H9 (cell line): ENCODE measurements around the gene GAS2L2. TPM values are rescaled to one million over a fixed set of nuclear protein-coding genes. Genes with fewer than 3 reads are reported as not detected.

Experiments
- DNase-seq: peaks from one replicate; pipeline ENCODE4 v3.0.0-alpha.2; 2017
- H2AFZ ChIP-seq: one replicate; pipeline ENCODE4 v1.6.1; 2013; ENCODE audit warnings: mild to moderate bottlenecking, low read length, control low read depth, moderate library complexity
- H2AK5ac ChIP-seq: 2 replicates; pipeline ENCODE4 v1.6.1; 2013; ENCODE audit warnings: low read length, control low read depth, mixed read lengths; ENCODE audit not compliant: insufficient read length
- H2BK120ac ChIP-seq: one replicate; pipeline ENCODE4 v1.6.1; 2013; ENCODE audit warnings: low read depth, mild to moderate bottlenecking, low read length, control low read depth, inconsistent platforms; ENCODE audit not compliant: poor library complexity, severe bottlenecking
- H2BK12ac ChIP-seq: 2 replicates; pipeline ENCODE4 v1.6.1; 2013; ENCODE audit warnings: low read length, control low read depth, mixed read lengths, low read depth; ENCODE audit not compliant: insufficient read length
- H2BK15ac ChIP-seq: 2 replicates; pipeline ENCODE4 v1.6.1; 2013; ENCODE audit warnings: low read depth, low read length, control low read depth
- H2BK20ac ChIP-seq: one replicate; pipeline ENCODE4 v1.6.1; 2013; ENCODE audit warnings: low read depth, mild to moderate bottlenecking, low read length, control low read depth, inconsistent platforms; ENCODE audit not compliant: poor library complexity, severe bottlenecking
- H2BK5ac ChIP-seq: 2 replicates; pipeline ENCODE4 v1.6.1; 2013; ENCODE audit warnings: low read length, control low read depth, mixed read lengths; ENCODE audit not compliant: insufficient read length
- H3K14ac ChIP-seq: 2 replicates; pipeline ENCODE4 v1.6.1; 2013; ENCODE audit warnings: low read length, control low read depth; ENCODE audit not compliant: insufficient read depth
- H3K18ac ChIP-seq: 2 replicates; pipeline ENCODE4 v1.6.1; 2013; ENCODE audit warnings: low read depth, mild to moderate bottlenecking, mixed read lengths, low read length, control low read depth; ENCODE audit not compliant: insufficient read length
- H3K23ac ChIP-seq: 2 replicates; pipeline ENCODE4 v1.6.1; 2013; ENCODE audit warnings: low read length, control low read depth, mixed read lengths, low read depth; ENCODE audit not compliant: insufficient read length
- H3K23me2 ChIP-seq: 2 replicates; pipeline ENCODE4 v1.6.1; 2013; ENCODE audit warnings: low read depth, mild to moderate bottlenecking, mixed read lengths, low read length, control low read depth; ENCODE audit not compliant: insufficient read length, poor library complexity, severe bottlenecking
- H3K27ac ChIP-seq: 2 replicates; pipeline ENCODE4 v1.5.1; 2013; ENCODE audit warnings: low read length, control low read depth, mixed read lengths, low read depth; ENCODE audit not compliant: insufficient read length
- H3K27me3 ChIP-seq: 2 replicates; pipeline ENCODE4 v1.6.1; 2013; ENCODE audit warnings: low read length, control low read depth, inconsistent platforms; ENCODE audit not compliant: insufficient read depth
- H3K4ac ChIP-seq: 2 replicates; pipeline ENCODE4 v1.6.1; 2013; ENCODE audit warnings: low read depth, mild to moderate bottlenecking, control low read depth, inconsistent platforms, low read length, moderate library complexity
- H3K4me1 ChIP-seq: 2 replicates; pipeline ENCODE4 v1.6.1; 2013; ENCODE audit warnings: low read length, control low read depth, inconsistent platforms; ENCODE audit not compliant: insufficient read depth
- H3K4me2 ChIP-seq: 2 replicates; pipeline ENCODE4 v1.6.1; 2013; ENCODE audit warnings: low read length, control low read depth, mixed read lengths; ENCODE audit not compliant: insufficient read length, insufficient read depth
- H3K56ac ChIP-seq: 2 replicates; pipeline ENCODE4 v1.6.1; 2013; ENCODE audit warnings: low read depth, mild to moderate bottlenecking, mixed read lengths, low read length, control low read depth; ENCODE audit not compliant: insufficient read length
- H3K79me1 ChIP-seq: 2 replicates; pipeline ENCODE4 v1.6.1; 2013; ENCODE audit warnings: low read depth, mild to moderate bottlenecking, moderate library complexity, low read length, control low read depth, inconsistent platforms; ENCODE audit not compliant: insufficient read depth, poor library complexity, severe bottlenecking
- H3K79me2 ChIP-seq: 2 replicates; pipeline ENCODE4 v1.6.1; 2013; ENCODE audit warnings: low read length, control low read depth, inconsistent platforms; ENCODE audit not compliant: insufficient read depth
- H3K9ac ChIP-seq: 2 replicates; pipeline ENCODE4 v1.6.1; 2013; ENCODE audit warnings: low read length, control low read depth, mixed read lengths; ENCODE audit not compliant: insufficient read length; ENCODE audit errors: extremely low read depth
- H3K9me3 ChIP-seq: one replicate; pipeline ENCODE4 v1.6.1; 2013; ENCODE audit warnings: low read depth, low read length, inconsistent platforms; ENCODE audit not compliant: control insufficient read depth
- H3T11ph ChIP-seq: one replicate; pipeline ENCODE4 v1.6.1; 2013; ENCODE audit warnings: mild to moderate bottlenecking, low read length, control low read depth, inconsistent platforms
- H4K20me1 ChIP-seq: one replicate; pipeline ENCODE4 v1.6.1; 2013; ENCODE audit not compliant: control insufficient read depth, insufficient read length, insufficient read depth
- H4K5ac ChIP-seq: 2 replicates; pipeline ENCODE4 v1.6.1; 2013; ENCODE audit warnings: low read depth, mild to moderate bottlenecking, mixed read lengths, low read length, control low read depth; ENCODE audit not compliant: insufficient read length
- H4K8ac ChIP-seq: replicated peaks from 2 replicates; pipeline ENCODE4 v1.6.1; 2013; ENCODE audit warnings: low read length, control low read depth, mixed read lengths, low read depth; ENCODE audit not compliant: insufficient read length
- H4K91ac ChIP-seq: 2 replicates; pipeline ENCODE4 v1.6.1; 2013; ENCODE audit warnings: low read depth, mild to moderate bottlenecking, moderate library complexity, mixed read lengths, low read length, control low read depth; ENCODE audit not compliant: insufficient read length
- H3K27ac Mint-ChIP-seq, 3 experiments: 2 replicates in 2 of 3; 3 replicates in 1 of 3; pipeline ENCODE4 v1.8.0; 2020 to 2021; ENCODE audit warnings: mixed read lengths in 3 of 3, mild to moderate bottlenecking in 1 of 3, moderate library complexity in 1 of 3
- H3K27me3 Mint-ChIP-seq: 2 replicates; pipeline ENCODE4 v1.8.0; 2021; ENCODE audit warnings: low read depth, mild to moderate bottlenecking, moderate library complexity, mixed read lengths
- H3K36me3 Mint-ChIP-seq, 3 experiments: 2 replicates in 2 of 3; 3 replicates in 1 of 3; pipeline ENCODE4 v1.8.0; 2020 to 2021; ENCODE audit warnings: low read depth in 3 of 3, mixed read lengths in 3 of 3; ENCODE audit not compliant: insufficient read depth in 1 of 3
- H3K4me1 Mint-ChIP-seq, 2 experiments: 2 replicates each; pipeline ENCODE4 v1.8.0; 2020; ENCODE audit warnings: mixed read lengths in 2 of 2
- H3K4me3 Mint-ChIP-seq, 2 experiments: 2 replicates in 1 of 2; 3 replicates in 1 of 2; pipeline ENCODE4 v1.8.0; 2020 to 2021; ENCODE audit warnings: mild to moderate bottlenecking in 2 of 2, mixed read lengths in 2 of 2, moderate library complexity in 1 of 2
- H3K9me3 Mint-ChIP-seq, 2 experiments: 2 replicates in 1 of 2; 3 replicates in 1 of 2; pipeline ENCODE4 v1.8.0; 2020; ENCODE audit warnings: mild to moderate bottlenecking in 2 of 2, mixed read lengths in 2 of 2, moderate library complexity in 1 of 2
- CTCF ChIP-seq: fragments of 200-600 bp; sonication (generic); conservative IDR thresholded peaks from 3 replicates; pipeline ENCODE4 v1.8.0; 2021; ENCODE audit warnings: antibody characterized with exemption, mild to moderate bottlenecking
- WGBS: extraction: QIAGEN DNeasy Blood & Tissue Kit; methylation state at CpG from one replicate; pipeline ENCODE4 v1.1.7; 2013; ENCODE audit warnings: missing lambda C conversion rate, low lambda C conversion rate, mixed read lengths; ENCODE audit not compliant: insufficient read length; ENCODE audit errors: extremely low coverage; 5-methylcytosine and 5-hydroxymethylcytosine counted together
- total RNA-seq: library from RNA; stranded (reverse); gene quantifications from 2 replicates; pipeline ENCODE4 v1.2.1, GENCODE V29; 2021

GAS2L2 gene
- total RNA-seq, 1 experiment from 2014 or later: not detected

- H3K4me1 Mint-ChIP-seq: peaks cover 15 to 18% of the 10 kb centered on the region in 2 experiments
- no peak overlapping the region for H3K9ac ChIP-seq
- no peaks in the 10 kb centered on the region for H3K79me1 ChIP-seq
- no peaks in the 10 kb centered on the region for H3K27me3 ChIP-seq
- H3K23me2 ChIP-seq: no peaks in the 10 kb centered on the region
- H3K4me2 ChIP-seq: no peak overlapping the region
- H2BK5ac ChIP-seq: no peak overlapping the region
- no CpG with 5 or more reads among the region's 2 CpGs for WGBS
- no peak for DNase-seq
- no peak overlapping the region for H2BK15ac ChIP-seq
- no peak overlapping the region for H2AK5ac ChIP-seq
- H3K9me3 ChIP-seq: no peaks in the 10 kb centered on the region
- no peak overlapping the region; a peak in 3 of 7 replicates for H3K27ac Mint-ChIP-seq
- H2BK12ac ChIP-seq: no peak overlapping the region
- H2AFZ ChIP-seq: no peak overlapping the region
- no peak overlapping the region for H3K4me3 Mint-ChIP-seq
- H3K14ac ChIP-seq: no peak overlapping the region
- no peak overlapping the region for H4K91ac ChIP-seq
- no peak overlapping the region for H4K5ac ChIP-seq
- TF ChIP-seq CTCF: no peak
- H3K27me3 Mint-ChIP-seq: no peaks in the 10 kb centered on the region
- H3K79me2 ChIP-seq: no peaks in the 10 kb centered on the region
- H3K4ac ChIP-seq: no peak overlapping the region
- H3K27ac ChIP-seq: no peak overlapping the region
- no peak overlapping the region for H4K8ac ChIP-seq
- no peak overlapping the region for H3T11ph ChIP-seq
- no peaks in the 10 kb centered on the region for H3K9me3 Mint-ChIP-seq
- no peak overlapping the region for H3K23ac ChIP-seq
- no peak overlapping the region for H3K56ac ChIP-seq
- H3K36me3 Mint-ChIP-seq: peaks cover 4 to 28% (median 6%) of the 10 kb centered on the region in 3 experiments; a peak in 6 of 7 replicates
- H2BK20ac ChIP-seq: no peak overlapping the region
- H2BK120ac ChIP-seq: no peak overlapping the region
- no peak overlapping the region for H3K18ac ChIP-seq
- peaks cover 2% of the 10 kb centered on the region; the same call in 1 of the 2 replicates for H3K4me1 ChIP-seq
- H4K20me1 ChIP-seq: no peaks in the 10 kb centered on the region
Measured at GRCh38 chr17:35694906-35695305, 58.1 kb downstream of the GAS2L2 start.

Other genes with a start within 250 kb of the GAS2L2 start
- not detected in 2 replicates for gene SLFN12L, start 215.6 kb downstream of the GAS2L2 start, total RNA-seq
- not detected in 2 replicates for gene SLFN14, start 192.4 kb downstream of the GAS2L2 start, total RNA-seq
- 5.4 and 5.8 TPM in 2 replicates for gene PEX12, start 174.7 kb downstream of the GAS2L2 start, total RNA-seq
- 208 and 217 TPM in 2 replicates for gene AP2B1, start 165.9 kb downstream of the GAS2L2 start, total RNA-seq
- gene RASL10B, start 21.6 kb downstream of the GAS2L2 start, total RNA-seq: 15.0 and 15.9 TPM in 2 replicates
- gene C17orf50, start 7.6 kb upstream of the GAS2L2 start, total RNA-seq: not detected in 2 replicates
- not detected in 2 replicates for gene MMP28, start 42.4 kb upstream of the GAS2L2 start, total RNA-seq
- gene TAF15, start 56.2 kb upstream of the GAS2L2 start, total RNA-seq: 290 and 304 TPM in 2 replicates
- gene HEATR9, start 115.7 kb upstream of the GAS2L2 start, total RNA-seq: not detected in 2 replicates
- not detected in 2 replicates for gene CCL5, start 127.1 kb upstream of the GAS2L2 start, total RNA-seq
- gene RDM1, start 177.5 kb upstream of the GAS2L2 start, total RNA-seq: 9.0 and 9.8 TPM in 2 replicates
- not detected in 2 replicates for gene LYZL6, start 190.5 kb upstream of the GAS2L2 start, total RNA-seq
- not detected in 2 replicates for gene CCL16, start 228.3 kb upstream of the GAS2L2 start, total RNA-seq
- gene CCL14, start 233.5 kb upstream of the GAS2L2 start, total RNA-seq: not detected in 2 replicates
- gene CCL15, start 248.3 kb upstream of the GAS2L2 start, total RNA-seq: not detected in 2 replicates